Measurements from ENCODE around the gene CBLC. TPM values are rescaled to one million over a fixed set of nuclear protein-coding genes. Genes with fewer than 3 reads are reported as not detected.

CBLC gene
- total RNA-seq, 2 experiments from 2014 or later = not detected

DNA sequence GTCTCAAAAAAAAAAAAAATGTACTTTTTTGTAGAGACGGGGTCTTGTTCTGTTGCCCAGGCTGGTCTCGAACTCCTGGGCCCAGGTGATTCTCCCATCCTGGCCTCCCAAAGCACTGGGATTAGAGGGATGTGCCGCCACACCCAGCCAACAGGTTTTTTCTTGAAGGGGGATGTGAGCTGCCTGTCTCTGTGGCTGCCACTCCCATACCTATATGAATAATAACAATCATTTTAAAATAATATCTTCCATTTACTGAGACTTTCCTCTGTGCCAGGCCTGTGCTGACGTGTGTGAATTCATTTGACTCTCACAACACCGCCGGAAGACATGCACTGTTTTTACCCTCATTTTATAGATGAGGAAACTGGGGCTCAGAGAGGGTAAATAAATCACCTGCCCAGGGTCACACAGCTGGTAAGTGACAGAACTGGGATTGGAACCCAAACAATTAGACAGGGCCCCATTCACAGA is 36.4 kb upstream of the CBLC start:
- peak overlapping the region; percentile 20 for H3K27ac Mint-ChIP-seq
- DNase-seq (no peak), ATAC-seq (peak; percentile 12)
- TF ChIP-seq CTCF (IDR thresholded peaks at IDR 0.05) = no peak
- no peaks in the 10 kb centered on the region for H3K9me3 Mint-ChIP-seq
- H3K36me3 Mint-ChIP-seq (ENCODE audit: low read depth) = no peaks in the 10 kb centered on the region
- peaks cover 11% of the 10 kb centered on the region for H3K4me1 Mint-ChIP-seq (ENCODE audit: low read depth)
- ChIA-PET CTCF (interaction anchor here (1.0 to 6.5 kb wide), 6 partner anchors 8 to 43 kb away, joined by 3 to 43 read pairs (median 4); no protein-coding TSS in a partner anchor), POLR2A (no interaction called here)
- no peak overlapping the region for H3K4me3 Mint-ChIP-seq
- H3K27me3 Mint-ChIP-seq = no peaks in the 10 kb centered on the region
- intact Hi-C loops (cut with micrococcal nuclease) = no loop called here

GRCh38 chr19:44741841-44742329 is 35.8 kb upstream of the CBLC start:
- Mint-ChIP-seq H3K27me3 (no peaks in the 10 kb centered on the region), H3K9me3 (no peaks in the 10 kb centered on the region), H3K4me1 (ENCODE audit: low read depth) (peaks cover 17% of the 10 kb centered on the region), H3K4me3 (no peak overlapping the region), H3K27ac (peak overlapping the region; percentile 46), H3K36me3 (ENCODE audit: low read depth) (no peaks in the 10 kb centered on the region)
- intact Hi-C loops (cut with micrococcal nuclease) = no loop called here
- POLR2A ChIA-PET = no interaction called here
- no peak for TF ChIP-seq CTCF (IDR thresholded peaks at IDR 0.05)
- CTCF ChIA-PET = interaction anchor here (0.8 to 6.5 kb wide), 3 partner anchors 18 to 42 kb away, joined by 3 to 43 read pairs (median 7); no protein-coding TSS in a partner anchor
- ATAC-seq (peak; percentile 49), DNase-seq (peak; percentile 46)

DNA sequence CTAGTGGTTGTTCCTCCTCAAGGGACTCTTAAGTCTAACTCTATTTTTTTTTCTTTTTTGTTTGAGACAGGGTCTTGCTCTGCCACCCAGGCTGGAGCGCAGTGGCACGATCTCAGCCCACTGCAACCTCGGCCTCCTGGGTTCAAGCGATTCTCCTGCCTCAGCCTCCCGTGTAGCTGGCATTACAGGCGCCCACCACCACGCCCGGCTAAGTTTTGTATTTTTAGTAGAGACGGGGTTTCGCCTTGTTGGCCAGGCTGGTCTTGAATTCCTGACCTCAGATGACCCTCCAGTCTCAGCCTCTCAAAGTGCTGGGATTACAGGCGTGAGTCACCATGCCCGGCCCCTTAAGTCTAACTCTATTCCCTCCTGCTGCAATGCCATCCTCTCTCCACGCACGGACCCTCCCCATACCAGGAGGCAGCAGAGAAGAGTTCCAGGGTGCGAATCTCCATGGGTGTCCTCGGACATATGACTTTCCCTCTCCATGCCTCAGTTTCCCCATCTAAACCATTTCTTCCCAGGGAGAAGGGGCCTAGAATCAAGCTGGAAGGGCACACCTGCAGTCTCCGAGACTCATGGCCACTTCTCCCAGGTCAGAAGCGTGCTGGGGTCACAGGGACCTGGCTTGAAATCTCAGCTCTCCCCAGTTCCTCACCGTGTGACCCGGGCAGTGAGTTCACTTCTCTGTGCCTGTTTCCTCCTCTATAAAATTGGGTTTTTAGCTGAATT is 35.2 kb upstream of the CBLC start:
- DNase-seq (no peak), ATAC-seq (no peak)
- ChIA-PET CTCF (interaction anchor here (0.8 to 6.5 kb wide), 8 partner anchors 11 to 102 kb away, joined by 3 to 43 read pairs (median 4); no protein-coding TSS in a partner anchor), POLR2A (interaction anchor here (1.4 kb wide), 1 partner anchor 19 kb away, joined by 3 read pairs; no protein-coding TSS in a partner anchor)
- intact Hi-C loops (cut with micrococcal nuclease) = no loop called here
- Mint-ChIP-seq H3K9me3 (no peaks in the 10 kb centered on the region), H3K36me3 (ENCODE audit: low read depth) (no peaks in the 10 kb centered on the region), H3K27me3 (no peaks in the 10 kb centered on the region), H3K4me1 (ENCODE audit: low read depth) (peaks cover 17% of the 10 kb centered on the region), H3K27ac (no peak overlapping the region), H3K4me3 (no peak overlapping the region)
- TF ChIP-seq CTCF (IDR thresholded peaks at IDR 0.05) = no peak

GRCh38 chr19:44744871-44745332 is 32.8 kb upstream of the CBLC start:
- TF ChIP-seq CTCF (IDR thresholded peaks at IDR 0.05) = no peak
- DNase-seq (no peak), ATAC-seq (no peak)
- ChIA-PET POLR2A (interaction anchor here (1.2 to 1.7 kb wide), 2 partner anchors 16 to 26 kb away, joined by 3 to 4 read pairs; no protein-coding TSS in a partner anchor), CTCF (interaction anchor here (0.9 to 2.5 kb wide), 2 partner anchors 21 to 26 kb away, joined by 3 to 15 read pairs; no protein-coding TSS in a partner anchor)
- Mint-ChIP-seq H3K36me3 (ENCODE audit: low read depth) (peaks cover 7% of the 10 kb centered on the region), H3K9me3 (no peaks in the 10 kb centered on the region), H3K27ac (no peak overlapping the region), H3K4me1 (ENCODE audit: low read depth) (peaks cover 24% of the 10 kb centered on the region), H3K4me3 (no peak overlapping the region), H3K27me3 (no peaks in the 10 kb centered on the region)
- intact Hi-C loops (cut with micrococcal nuclease) = no loop called here
